T-helper 9 cell (primary cell): ENCODE results near the gene EPB41L2.
"Not testable (repeated sequence)": the region's sequence is repeated elsewhere in the genome, so short reads cannot be mapped to it uniquely, and the experiment has no call there.

Experiments used
- DNase-seq: peaks from one replicate; pipeline ENCODE4 v3.0.0-alpha.2; 2020

EPB41L2 gene

GRCh38 chr6:131033631-131034030 lies 29.4 kb downstream of the EPB41L2 start:
- no peak for DNase-seq

- no peak for DNase-seq
Observed at GRCh38 chr6:131029626-131030297, 33.3 kb downstream of the EPB41L2 start.

GRCh38 chr6:131027326-131027725 lies 35.7 kb downstream of the EPB41L2 start:
- DNase-seq = no peak

- no peak for DNase-seq
Observed at GRCh38 chr6:131026243-131026642, 36.8 kb downstream of the EPB41L2 start.

- DNase-seq = no peak
Observed at GRCh38 chr6:131024565-131024964, 38.5 kb downstream of the EPB41L2 start.

- no peak for DNase-seq
Observed at GRCh38 chr6:131023834-131024504, 39.1 kb downstream of the EPB41L2 start.

- no peak for DNase-seq
Observed at GRCh38 chr6:131022691-131023090, 40.4 kb downstream of the EPB41L2 start.

GRCh38 chr6:131017962-131018361 lies 45.1 kb downstream of the EPB41L2 start:
- no peak for DNase-seq

- no peak for DNase-seq
Observed at GRCh38 chr6:131015630-131016263, 47.3 kb downstream of the EPB41L2 start.

GRCh38 chr6:131015025-131015591 lies 47.9 kb downstream of the EPB41L2 start:
- no peak for DNase-seq

GRCh38 chr6:131014080-131014776 lies 48.8 kb downstream of the EPB41L2 start:
- DNase-seq = no peak

- DNase-seq = no peak
Observed at GRCh38 chr6:131013495-131013894, 49.5 kb downstream of the EPB41L2 start.

- no peak for DNase-seq
Observed at GRCh38 chr6:131009790-131010189, 53.3 kb downstream of the EPB41L2 start.

- not testable (repeated sequence) for DNase-seq
Observed at GRCh38 chr6:131008965-131009364, 54.1 kb downstream of the EPB41L2 start.

GRCh38 chr6:131007964-131008363 lies 55.1 kb downstream of the EPB41L2 start:
- DNase-seq = not testable (repeated sequence)

- DNase-seq = no peak
Observed at GRCh38 chr6:131007286-131007685, 55.8 kb downstream of the EPB41L2 start.

- no peak for DNase-seq
Observed at GRCh38 chr6:131005439-131006016, 57.5 kb downstream of the EPB41L2 start.

- no peak for DNase-seq
Observed at GRCh38 chr6:131004936-131005335, 58.1 kb downstream of the EPB41L2 start.

- DNase-seq = no peak
Observed at GRCh38 chr6:131004387-131004755, 58.7 kb downstream of the EPB41L2 start.

- DNase-seq = no peak
Observed at GRCh38 chr6:131003488-131004386, 59.3 kb downstream of the EPB41L2 start.

GRCh38 chr6:131002661-131002980 lies 60.4 kb downstream of the EPB41L2 start:
- DNase-seq = no peak
